ENCODE data around the gene MYLK4.

The MYLK4 gene

GRCh38 chr6:2750832-2751231 is at the start of gene MYLK4:
TSS of gene MYLK4 (minus strand) at chr6:2750922. CDS start at chr6:2749294, 1,628 bp downstream.
- DNase-seq (ENCODE audit: low read depth), result no peak

- no peak for DNase-seq (ENCODE audit: low read depth)
Observed at GRCh38 chr6:2799936-2800527, 49.3 kb upstream of the MYLK4 start.

- no peak for DNase-seq (ENCODE audit: low read depth)
Observed at GRCh38 chr6:2798586-2799134, 47.9 kb upstream of the MYLK4 start.

GRCh38 chr6:2797564-2798031 is 46.9 kb upstream of the MYLK4 start:
- no peak for DNase-seq (ENCODE audit: low read depth)

- DNase-seq (ENCODE audit: low read depth), result no peak
Observed at GRCh38 chr6:2796861-2797260, 46.1 kb upstream of the MYLK4 start.

GRCh38 chr6:2795956-2796355 is 45.2 kb upstream of the MYLK4 start:
- DNase-seq (ENCODE audit: low read depth), result no peak

DNA sequence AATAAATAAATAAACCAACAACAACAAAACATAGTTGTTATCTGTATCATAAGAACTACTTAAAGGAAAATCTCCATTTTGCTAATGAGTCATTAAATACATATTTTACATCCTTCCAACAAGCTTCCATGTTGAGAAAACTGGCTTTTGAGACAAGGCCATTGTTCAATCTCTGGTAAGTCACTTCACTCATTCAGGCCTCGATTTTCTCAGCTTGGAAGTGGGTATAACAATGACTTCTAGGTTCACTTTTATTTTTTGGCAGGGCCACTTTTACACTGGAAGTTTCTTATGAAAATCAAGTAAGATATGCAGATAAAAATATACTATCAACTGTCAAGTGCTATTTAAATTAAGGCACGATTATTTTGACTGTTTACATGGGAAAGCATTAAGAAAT is 44.4 kb upstream of the MYLK4 start:
- DNase-seq (ENCODE audit: low read depth), result no peak

- no peak for DNase-seq (ENCODE audit: low read depth)
Observed at GRCh38 chr6:2794171-2794730, 43.5 kb upstream of the MYLK4 start.

DNA sequence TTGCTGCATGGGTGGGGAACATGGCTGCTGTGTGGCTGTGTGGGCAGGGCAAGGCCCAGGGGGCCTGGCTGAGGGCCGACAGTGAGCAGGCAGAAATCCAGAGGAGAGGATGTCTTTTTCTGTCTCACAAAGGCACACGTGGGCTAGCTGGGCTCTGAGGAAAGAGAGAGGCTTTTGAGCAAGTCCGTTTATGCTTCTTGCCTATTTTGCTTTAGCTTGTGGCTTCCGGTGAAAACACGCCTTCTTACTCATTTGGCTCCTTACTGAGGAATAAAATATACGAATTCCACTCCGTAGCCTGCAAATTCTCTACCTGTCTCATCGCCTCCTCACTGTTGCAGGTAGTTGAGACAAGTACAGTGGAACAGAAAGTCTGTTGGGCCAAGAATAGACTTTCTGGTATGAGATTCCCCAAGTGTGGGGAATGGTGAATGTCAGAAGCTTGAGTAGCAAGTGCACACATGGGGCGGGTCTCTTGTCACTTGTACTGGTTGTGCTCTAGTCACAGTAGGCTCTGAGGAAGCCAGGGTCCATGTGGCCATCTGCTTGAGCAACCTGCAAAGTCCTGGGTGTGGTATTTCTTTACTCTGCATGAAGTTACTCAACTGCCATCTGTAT is 42.9 kb upstream of the MYLK4 start:
- DNase-seq (ENCODE audit: low read depth), result no peak

DNA sequence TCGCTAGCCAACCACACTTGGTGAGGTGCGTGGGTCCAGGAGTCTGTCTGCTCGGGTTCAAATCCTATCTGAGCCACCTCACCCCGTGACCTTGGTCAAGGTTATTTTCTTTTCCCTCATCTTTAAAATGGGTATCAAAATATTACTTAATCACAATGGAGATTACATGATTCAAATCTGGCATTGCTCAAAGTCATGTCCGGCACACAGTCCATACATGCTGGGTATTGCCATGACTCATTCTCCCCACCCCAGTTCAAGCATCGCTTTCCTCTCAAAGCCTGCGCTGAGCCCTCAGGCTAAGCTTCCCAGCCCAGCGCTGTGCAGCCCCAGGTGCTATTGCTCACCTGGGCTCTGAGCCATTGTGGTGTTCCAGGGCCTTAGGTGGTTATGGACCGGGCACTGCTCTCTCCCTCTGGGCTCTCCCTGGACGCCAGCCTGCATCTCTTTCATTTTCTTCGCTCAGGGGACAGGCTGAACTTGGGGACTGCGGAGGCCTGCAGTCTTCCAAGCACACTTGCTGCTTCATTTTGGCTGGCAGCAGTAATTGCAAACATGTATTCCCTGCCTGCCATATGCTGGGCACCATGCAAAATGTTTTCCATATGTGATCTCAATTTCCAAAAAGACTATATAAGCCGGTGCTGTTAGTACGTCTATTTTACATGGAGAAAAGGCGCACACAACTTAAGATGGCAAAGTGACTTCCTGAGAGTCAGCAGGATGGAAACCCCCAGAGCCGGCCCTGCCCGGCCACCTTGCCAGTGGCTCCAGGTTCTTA is 41.8 kb upstream of the MYLK4 start:
- DNase-seq (ENCODE audit: low read depth), result no peak

DNA sequence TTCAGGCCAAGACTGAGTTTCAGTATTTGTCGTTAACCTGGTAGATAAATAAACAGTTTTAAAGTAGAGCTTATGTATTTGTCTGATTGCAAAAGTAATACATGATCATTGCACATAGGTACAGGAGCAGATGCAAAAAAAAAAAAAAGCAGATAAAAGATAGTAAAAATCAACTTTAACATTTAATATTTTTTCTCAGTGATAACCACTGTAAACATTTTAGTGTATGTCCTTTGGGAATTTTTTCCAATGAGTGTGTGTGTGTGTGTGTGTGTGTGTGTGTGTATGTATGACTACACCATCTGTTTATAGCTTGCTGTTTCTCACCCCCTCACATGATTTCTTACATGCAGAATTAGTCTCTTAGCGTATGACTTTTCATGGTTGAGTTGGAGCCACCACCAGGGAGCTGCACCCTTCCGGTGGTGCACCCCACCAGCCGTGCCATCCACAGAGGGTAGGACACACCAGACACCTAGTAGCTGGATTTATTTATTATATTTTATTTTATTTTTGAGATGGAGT is 40.8 kb upstream of the MYLK4 start:
- no peak for DNase-seq (ENCODE audit: low read depth)

DNA sequence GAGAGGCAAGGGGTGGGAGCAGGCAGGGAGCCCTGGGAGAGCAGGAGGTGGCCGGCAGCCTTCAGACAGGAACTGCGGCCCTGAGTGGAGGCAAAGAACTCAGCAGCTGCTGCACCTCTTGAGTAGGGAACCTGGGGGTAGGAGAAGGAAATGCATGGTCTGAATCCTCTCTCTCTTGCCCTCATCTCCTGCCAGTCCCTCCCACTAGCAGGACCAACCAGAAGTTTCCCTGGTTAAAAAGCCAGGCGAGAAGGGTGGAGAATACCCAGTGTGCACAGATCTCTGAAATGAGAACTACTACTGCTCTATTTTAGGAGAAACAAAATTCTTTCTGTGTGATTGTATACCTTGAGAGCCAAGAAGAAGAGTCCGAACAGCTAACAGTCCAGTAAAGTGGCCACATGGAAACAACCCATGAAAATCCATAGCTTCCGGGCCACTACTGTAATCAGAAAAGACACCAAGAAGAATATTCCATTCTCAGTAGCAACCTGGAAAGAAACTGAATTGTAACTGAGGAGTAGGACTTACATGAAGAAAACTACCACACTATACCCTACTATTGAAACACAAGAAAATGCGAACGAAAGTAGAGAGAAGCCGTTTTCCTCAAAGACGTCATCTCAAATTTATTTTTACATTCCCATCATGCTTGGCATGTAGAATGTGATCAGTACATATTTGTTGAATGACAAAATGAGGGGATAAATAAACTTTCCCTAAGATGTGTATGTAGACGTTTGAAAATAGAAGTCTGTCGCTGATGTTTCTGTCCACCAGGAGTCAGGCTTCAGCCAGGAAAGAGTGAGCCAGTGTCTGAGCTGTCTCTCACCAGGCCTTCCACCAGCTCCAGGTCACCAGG is 40.1 kb upstream of the MYLK4 start:
- peak; percentile 20 for DNase-seq (ENCODE audit: low read depth)

GRCh38 chr6:2786269-2786668 is 35.5 kb upstream of the MYLK4 start:
- no peak for DNase-seq (ENCODE audit: low read depth)

DNA sequence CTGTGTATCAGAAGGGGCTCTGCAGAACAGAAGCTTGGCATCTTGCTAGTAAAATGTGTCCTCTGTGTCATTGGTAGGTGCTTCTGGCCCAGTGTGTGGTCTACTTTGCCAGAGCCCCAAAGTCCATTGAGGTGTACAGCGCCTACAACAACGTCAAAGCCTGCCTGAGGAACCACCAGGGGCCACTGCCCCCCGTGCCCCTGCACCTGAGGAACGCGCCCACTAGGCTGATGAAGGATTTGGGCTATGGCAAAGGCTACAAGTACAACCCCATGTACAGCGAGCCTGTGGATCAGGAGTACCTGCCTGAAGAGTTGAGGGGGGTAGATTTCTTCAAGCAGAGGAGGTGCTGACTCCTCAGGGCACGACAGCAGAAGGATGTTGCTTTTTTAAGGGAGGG is 34.2 kb upstream of the MYLK4 start:
- no peak for DNase-seq (ENCODE audit: low read depth)

DNA sequence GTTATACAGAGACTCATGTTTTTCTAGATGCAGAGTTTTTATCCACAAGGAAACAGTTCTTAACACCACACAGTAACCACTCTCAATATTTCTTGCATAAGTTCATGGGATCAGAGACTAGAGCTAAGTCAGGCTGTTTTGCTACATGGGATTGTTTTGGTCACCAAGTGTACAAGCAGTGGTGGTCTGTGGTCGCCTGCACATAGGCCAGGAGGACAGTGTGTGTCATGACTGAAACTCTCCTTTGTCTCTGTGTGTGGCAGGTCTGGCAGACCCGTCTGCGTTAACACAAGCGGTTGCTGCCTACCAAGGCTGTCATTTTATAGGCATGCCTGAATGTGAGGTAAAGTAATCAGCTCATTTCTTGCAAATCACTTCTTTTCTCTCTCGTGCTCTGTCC is 33.3 kb upstream of the MYLK4 start:
- no peak for DNase-seq (ENCODE audit: low read depth)

- DNase-seq (ENCODE audit: low read depth), result no peak
Observed at GRCh38 chr6:2783188-2783963, 32.7 kb upstream of the MYLK4 start.

DNA sequence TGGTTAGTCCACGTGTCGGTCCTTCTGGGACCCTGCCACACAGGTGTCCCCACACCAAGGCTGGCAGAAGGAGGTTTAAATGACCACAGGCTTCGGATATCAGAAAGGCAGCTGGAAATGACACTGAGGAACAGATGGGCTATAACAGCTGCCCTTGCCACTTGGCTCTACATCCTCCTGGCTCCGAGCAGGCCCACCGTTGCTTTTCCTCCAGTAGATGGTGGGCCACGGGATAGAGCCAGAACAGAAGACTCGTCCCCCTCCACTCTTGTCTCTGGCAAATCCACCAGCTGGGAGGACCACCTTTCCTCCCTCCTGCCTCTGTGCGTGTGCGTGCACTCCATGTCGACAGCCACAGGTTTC is 32.1 kb upstream of the MYLK4 start:
- no peak for DNase-seq (ENCODE audit: low read depth)

GRCh38 chr6:2782356-2782708 is 31.6 kb upstream of the MYLK4 start:
- no peak for DNase-seq (ENCODE audit: low read depth)

- no peak for DNase-seq (ENCODE audit: low read depth)
Observed at GRCh38 chr6:2781685-2782355, 31.1 kb upstream of the MYLK4 start.

GRCh38 chr6:2780102-2780737 is 29.5 kb upstream of the MYLK4 start:
- DNase-seq (ENCODE audit: low read depth), result no peak

Measured in activated T-cell treated with anti-CD3 and anti-CD28 coated beads for 1 hour (primary cell).